HL-60 (cell line): ENCODE measurements around the gene TMPRSS3.

ENCODE experiments used
- GABPA ChIP-seq: IDR thresholded peaks from 2 replicates; pipeline ENCODE4 v1.6.1; 2012; ENCODE audit warnings: low read depth
- POLR2AphosphoS5 ChIP-seq: IDR thresholded peaks from 2 replicates; pipeline ENCODE4 v1.6.1; 2012; ENCODE audit warnings: low read depth
- SPI1 ChIP-seq: IDR thresholded peaks from 2 replicates; pipeline ENCODE4 v1.6.1; 2012; ENCODE audit warnings: low read depth, mild to moderate bottlenecking, borderline replicate concordance
- TF ChIP-seq, protein P1 (sequence below): IDR thresholded peaks from one replicate; pipeline ENCODE4 v1.5.1; 2011; ENCODE audit warnings: low read length, control low read depth, inconsistent platforms; ENCODE audit not compliant: insufficient read depth
- TF ChIP-seq, protein P2 (sequence below): IDR thresholded peaks from 2 replicates; pipeline ENCODE4 v1.6.1; 2012; ENCODE audit warnings: low read depth; ENCODE audit not compliant: insufficient replicate concordance

DNA sequence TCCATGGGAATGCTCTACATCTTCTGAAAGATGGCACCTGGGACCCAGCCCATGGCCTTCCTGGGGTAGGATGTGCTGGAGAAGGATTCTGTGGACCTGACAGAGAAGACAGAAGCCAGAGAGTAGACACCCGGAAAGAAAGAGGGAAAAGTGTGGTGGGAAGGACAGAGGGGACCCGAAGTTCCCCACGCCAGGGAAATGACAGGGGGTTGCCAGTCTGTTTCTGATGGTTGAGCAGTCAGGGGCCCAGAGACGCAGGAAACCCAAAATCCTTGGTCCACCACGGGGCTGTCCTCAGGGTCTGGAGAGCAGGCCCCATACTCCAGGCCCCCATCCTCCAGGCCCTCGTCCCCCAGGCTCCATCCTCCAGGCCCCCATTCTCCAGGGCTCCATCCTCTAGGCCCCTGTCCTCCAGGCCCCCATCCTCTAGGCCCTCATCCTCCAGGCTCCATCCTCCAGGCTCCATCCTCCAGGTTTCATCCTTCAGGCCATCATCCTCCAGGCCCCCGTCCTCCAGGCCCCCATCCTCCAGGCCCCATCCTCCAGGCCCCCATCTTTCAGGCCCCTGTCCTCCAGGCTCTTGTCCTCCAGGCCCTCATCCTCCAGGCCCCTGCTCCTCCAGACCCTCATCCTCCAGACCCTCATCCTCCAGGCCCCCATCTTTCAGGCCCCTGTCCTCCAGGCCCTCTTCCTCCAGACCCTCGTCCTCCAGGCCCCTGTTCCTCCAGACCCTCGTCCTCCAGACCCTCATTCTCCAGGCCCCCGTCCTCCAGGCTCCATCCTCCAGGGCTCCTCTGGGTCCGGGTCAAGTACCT lies 44.0 kb downstream of the TMPRSS3 start:
- TF ChIP-seq, protein P1, sequence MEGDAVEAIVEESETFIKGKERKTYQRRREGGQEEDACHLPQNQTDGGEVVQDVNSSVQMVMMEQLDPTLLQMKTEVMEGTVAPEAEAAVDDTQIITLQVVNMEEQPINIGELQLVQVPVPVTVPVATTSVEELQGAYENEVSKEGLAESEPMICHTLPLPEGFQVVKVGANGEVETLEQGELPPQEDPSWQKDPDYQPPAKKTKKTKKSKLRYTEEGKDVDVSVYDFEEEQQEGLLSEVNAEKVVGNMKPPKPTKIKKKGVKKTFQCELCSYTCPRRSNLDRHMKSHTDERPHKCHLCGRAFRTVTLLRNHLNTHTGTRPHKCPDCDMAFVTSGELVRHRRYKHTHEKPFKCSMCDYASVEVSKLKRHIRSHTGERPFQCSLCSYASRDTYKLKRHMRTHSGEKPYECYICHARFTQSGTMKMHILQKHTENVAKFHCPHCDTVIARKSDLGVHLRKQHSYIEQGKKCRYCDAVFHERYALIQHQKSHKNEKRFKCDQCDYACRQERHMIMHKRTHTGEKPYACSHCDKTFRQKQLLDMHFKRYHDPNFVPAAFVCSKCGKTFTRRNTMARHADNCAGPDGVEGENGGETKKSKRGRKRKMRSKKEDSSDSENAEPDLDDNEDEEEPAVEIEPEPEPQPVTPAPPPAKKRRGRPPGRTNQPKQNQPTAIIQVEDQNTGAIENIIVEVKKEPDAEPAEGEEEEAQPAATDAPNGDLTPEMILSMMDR, result no peak
- TF ChIP-seq POLR2AphosphoS5, result no peak
- no peak for TF ChIP-seq GABPA
- TF ChIP-seq, protein P2, sequence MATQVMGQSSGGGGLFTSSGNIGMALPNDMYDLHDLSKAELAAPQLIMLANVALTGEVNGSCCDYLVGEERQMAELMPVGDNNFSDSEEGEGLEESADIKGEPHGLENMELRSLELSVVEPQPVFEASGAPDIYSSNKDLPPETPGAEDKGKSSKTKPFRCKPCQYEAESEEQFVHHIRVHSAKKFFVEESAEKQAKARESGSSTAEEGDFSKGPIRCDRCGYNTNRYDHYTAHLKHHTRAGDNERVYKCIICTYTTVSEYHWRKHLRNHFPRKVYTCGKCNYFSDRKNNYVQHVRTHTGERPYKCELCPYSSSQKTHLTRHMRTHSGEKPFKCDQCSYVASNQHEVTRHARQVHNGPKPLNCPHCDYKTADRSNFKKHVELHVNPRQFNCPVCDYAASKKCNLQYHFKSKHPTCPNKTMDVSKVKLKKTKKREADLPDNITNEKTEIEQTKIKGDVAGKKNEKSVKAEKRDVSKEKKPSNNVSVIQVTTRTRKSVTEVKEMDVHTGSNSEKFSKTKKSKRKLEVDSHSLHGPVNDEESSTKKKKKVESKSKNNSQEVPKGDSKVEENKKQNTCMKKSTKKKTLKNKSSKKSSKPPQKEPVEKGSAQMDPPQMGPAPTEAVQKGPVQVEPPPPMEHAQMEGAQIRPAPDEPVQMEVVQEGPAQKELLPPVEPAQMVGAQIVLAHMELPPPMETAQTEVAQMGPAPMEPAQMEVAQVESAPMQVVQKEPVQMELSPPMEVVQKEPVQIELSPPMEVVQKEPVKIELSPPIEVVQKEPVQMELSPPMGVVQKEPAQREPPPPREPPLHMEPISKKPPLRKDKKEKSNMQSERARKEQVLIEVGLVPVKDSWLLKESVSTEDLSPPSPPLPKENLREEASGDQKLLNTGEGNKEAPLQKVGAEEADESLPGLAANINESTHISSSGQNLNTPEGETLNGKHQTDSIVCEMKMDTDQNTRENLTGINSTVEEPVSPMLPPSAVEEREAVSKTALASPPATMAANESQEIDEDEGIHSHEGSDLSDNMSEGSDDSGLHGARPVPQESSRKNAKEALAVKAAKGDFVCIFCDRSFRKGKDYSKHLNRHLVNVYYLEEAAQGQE, result no peak
- no peak for TF ChIP-seq SPI1
